HEK293T (cell line): Measurements from ENCODE around the gene LIX1.

Experiments used
- ARNT ChIP-seq: fragments of 450-650 bp; IDR thresholded peaks from 2 replicates; pipeline ENCODE4 v1.6.1; 2017; ENCODE audit warnings: mild to moderate bottlenecking
- BHLHE40 ChIP-seq: fragments of 450-650 bp; IDR thresholded peaks from 2 replicates; pipeline ENCODE4 v1.6.1; 2016; ENCODE audit warnings: mild to moderate bottlenecking, moderate library complexity, borderline replicate concordance
- ELF4 ChIP-seq: fragments of 450-650 bp; IDR thresholded peaks from 2 replicates; pipeline ENCODE4 v1.6.1; 2017; ENCODE audit warnings: antibody characterized with exemption
- FOXA1 ChIP-seq: fragments of 450-650 bp; IDR thresholded peaks from 2 replicates; pipeline ENCODE4 v1.6.1; 2016; ENCODE audit warnings: mild to moderate bottlenecking
- FOXK2 ChIP-seq: fragments of 450-650 bp; IDR thresholded peaks from 2 replicates; pipeline ENCODE4 v1.6.1; 2016; ENCODE audit warnings: mild to moderate bottlenecking
- FOXM1 ChIP-seq: fragments of 450-650 bp; IDR thresholded peaks from 2 replicates; pipeline ENCODE4 v1.6.1; 2017; ENCODE audit warnings: mild to moderate bottlenecking, borderline replicate concordance
- L3MBTL2 ChIP-seq: fragments of 450-650 bp; conservative IDR thresholded peaks from 2 replicates; pipeline ENCODE4 v1.6.1; 2016; ENCODE audit warnings: mild to moderate bottlenecking
- LEF1 ChIP-seq: fragments of 450-650 bp; IDR thresholded peaks from 2 replicates; pipeline ENCODE4 v1.6.1; 2017; ENCODE audit warnings: mild to moderate bottlenecking, borderline replicate concordance
- NFRKB ChIP-seq: fragments of 450-650 bp; IDR thresholded peaks from 2 replicates; pipeline ENCODE4 v1.6.1; 2016; ENCODE audit warnings: mild to moderate bottlenecking, moderate library complexity
- SP1 ChIP-seq: fragments of 450-650 bp; IDR thresholded peaks from 2 replicates; pipeline ENCODE4 v1.6.1; 2017
- SUZ12 ChIP-seq: fragments of 450-650 bp; IDR thresholded peaks from 2 replicates; pipeline ENCODE4 v1.6.1; 2016; ENCODE audit warnings: mild to moderate bottlenecking
- TARDBP ChIP-seq: fragments of 450-650 bp; IDR thresholded peaks from 2 replicates; pipeline ENCODE4 v1.6.1; 2016

GRCh38 chr5:97049175-97049574, 93.2 kb downstream of the LIX1 start:
- TF ChIP-seq ELF4 (no peak), FOXM1 (no peak), TARDBP (no peak), BHLHE40 (no peak), SUZ12 (no peak), L3MBTL2 (no peak), NFRKB (no peak), SP1 (no peak), FOXA1 (no peak), FOXK2 (no peak), ARNT (no peak), LEF1 (no peak)
